Mesothelial cell of epicardium (in vitro differentiated cells): ENCODE results near the gene KCNJ6. TPM values are rescaled to one million over a fixed set of nuclear protein-coding genes. Genes with fewer than 3 reads are reported as not detected.

ENCODE experiments used
- DNase-seq, 2 experiments: peaks; one replicate each; pipeline ENCODE4 v3.0.0; 2021; ENCODE audit warnings: low spot score in 2 of 2; ENCODE audit not compliant: unreplicated experiment in 2 of 2
- H3K27ac Mint-ChIP-seq: 2 replicates; pipeline ENCODE4 v1.8.0; 2021; ENCODE audit warnings: mixed read lengths
- H3K27me3 Mint-ChIP-seq: 2 replicates; pipeline ENCODE4 v1.8.0; 2021; ENCODE audit warnings: low read depth, mixed read lengths
- H3K36me3 Mint-ChIP-seq: 2 replicates; pipeline ENCODE4 v1.8.0; 2021; ENCODE audit warnings: mixed read lengths
- H3K4me1 Mint-ChIP-seq: 2 replicates; pipeline ENCODE4 v1.8.0; 2021; ENCODE audit warnings: mixed read lengths
- H3K4me3 Mint-ChIP-seq: 2 replicates; pipeline ENCODE4 v1.8.0; 2021; ENCODE audit warnings: mild to moderate bottlenecking, moderate library complexity, mixed read lengths
- H3K9me3 Mint-ChIP-seq: 2 replicates; pipeline ENCODE4 v1.8.0; 2021; ENCODE audit warnings: mixed read lengths
- total RNA-seq: library from RNA; stranded (reverse); gene quantifications from 3 replicates; pipeline ENCODE4 v1.2.1, GENCODE V29; 2021
- TF ChIP-seq, protein P1 (sequence below): fragments of 200-600 bp; sonication (generic); IDR thresholded peaks from one replicate; pipeline ENCODE4 v1.5.0; 2021; ENCODE audit warnings: antibody characterized with exemption; ENCODE audit not compliant: unreplicated experiment

Gene KCNJ6
- total RNA-seq, 1 donor from 2014 or later: 0.02 TPM

DNA sequence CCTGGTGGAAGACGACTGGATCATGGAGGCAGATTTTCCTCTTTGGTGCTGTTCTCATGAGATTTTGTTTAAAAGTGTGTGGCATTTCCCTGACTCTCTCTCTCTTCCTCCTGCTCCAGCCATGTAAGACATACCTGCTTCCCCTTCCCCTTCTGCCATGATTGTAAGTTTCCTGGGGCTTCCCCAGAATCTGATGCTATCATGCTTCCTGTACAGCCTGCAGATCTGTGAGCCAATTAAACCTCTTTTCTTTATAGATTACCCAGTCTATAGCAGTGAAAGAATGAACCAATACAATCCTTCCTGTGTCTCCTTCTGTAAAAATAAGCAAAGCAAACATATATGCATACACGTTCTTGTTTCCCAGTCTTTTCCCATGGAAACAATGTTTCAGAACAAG is 276.5 kb downstream of the KCNJ6 start:
- Mint-ChIP-seq H3K27ac (no peak overlapping the region), H3K4me1 (peaks cover 5% of the 10 kb centered on the region)

DNA sequence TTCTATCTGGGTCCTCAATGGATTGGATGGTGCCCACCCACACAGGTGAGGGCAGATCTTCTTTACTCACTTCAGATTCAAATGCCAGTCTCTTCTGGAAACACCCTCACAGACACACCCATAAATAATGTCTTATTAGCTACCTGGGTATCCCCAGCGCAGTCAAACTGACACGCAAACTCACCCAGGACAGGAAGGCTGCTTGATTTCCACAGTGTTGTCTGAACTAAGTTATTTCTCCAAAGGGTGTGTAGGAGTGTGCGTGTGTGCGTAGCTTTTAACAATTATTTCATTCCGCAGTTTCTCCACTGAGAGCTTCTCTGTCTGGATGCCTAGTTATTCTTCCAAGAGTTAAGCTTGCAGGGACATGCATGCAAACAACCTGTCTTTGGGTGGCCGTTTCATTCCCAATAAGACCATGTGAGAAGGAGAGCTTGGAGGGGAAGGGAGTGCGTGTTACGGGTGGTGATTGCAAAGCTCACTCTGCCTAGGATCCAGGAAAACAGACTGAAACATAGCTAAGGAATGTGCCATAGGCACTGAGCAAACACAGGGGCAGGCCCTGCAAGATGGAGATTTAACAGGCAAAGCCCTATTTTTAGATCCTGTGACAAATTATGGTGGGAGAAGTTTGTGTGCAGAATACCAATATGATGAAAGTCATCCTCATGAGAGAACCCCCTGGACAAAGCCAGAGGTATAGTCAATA is 280.0 kb downstream of the KCNJ6 start:
- Mint-ChIP-seq H3K27ac (no peak overlapping the region), H3K4me1 (peaks cover 5% of the 10 kb centered on the region), H3K36me3 (no peaks in the 10 kb centered on the region), H3K27me3 (peaks cover 20% of the 10 kb centered on the region), H3K9me3 (peaks cover 13% of the 10 kb centered on the region), H3K4me3 (no peak overlapping the region)
- TF ChIP-seq, protein P1, sequence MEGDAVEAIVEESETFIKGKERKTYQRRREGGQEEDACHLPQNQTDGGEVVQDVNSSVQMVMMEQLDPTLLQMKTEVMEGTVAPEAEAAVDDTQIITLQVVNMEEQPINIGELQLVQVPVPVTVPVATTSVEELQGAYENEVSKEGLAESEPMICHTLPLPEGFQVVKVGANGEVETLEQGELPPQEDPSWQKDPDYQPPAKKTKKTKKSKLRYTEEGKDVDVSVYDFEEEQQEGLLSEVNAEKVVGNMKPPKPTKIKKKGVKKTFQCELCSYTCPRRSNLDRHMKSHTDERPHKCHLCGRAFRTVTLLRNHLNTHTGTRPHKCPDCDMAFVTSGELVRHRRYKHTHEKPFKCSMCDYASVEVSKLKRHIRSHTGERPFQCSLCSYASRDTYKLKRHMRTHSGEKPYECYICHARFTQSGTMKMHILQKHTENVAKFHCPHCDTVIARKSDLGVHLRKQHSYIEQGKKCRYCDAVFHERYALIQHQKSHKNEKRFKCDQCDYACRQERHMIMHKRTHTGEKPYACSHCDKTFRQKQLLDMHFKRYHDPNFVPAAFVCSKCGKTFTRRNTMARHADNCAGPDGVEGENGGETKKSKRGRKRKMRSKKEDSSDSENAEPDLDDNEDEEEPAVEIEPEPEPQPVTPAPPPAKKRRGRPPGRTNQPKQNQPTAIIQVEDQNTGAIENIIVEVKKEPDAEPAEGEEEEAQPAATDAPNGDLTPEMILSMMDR: no peak
- DNase-seq: no peak

More for the DNA sequence above, 276.5 kb downstream of the KCNJ6 start:
- Mint-ChIP-seq H3K27me3 (peaks cover 21% of the 10 kb centered on the region), H3K9me3 (peaks cover 5% of the 10 kb centered on the region), H3K36me3 (no peaks in the 10 kb centered on the region), H3K4me3 (no peak overlapping the region)
- DNase-seq: no peak
- TF ChIP-seq, protein P1: no peak

DNA sequence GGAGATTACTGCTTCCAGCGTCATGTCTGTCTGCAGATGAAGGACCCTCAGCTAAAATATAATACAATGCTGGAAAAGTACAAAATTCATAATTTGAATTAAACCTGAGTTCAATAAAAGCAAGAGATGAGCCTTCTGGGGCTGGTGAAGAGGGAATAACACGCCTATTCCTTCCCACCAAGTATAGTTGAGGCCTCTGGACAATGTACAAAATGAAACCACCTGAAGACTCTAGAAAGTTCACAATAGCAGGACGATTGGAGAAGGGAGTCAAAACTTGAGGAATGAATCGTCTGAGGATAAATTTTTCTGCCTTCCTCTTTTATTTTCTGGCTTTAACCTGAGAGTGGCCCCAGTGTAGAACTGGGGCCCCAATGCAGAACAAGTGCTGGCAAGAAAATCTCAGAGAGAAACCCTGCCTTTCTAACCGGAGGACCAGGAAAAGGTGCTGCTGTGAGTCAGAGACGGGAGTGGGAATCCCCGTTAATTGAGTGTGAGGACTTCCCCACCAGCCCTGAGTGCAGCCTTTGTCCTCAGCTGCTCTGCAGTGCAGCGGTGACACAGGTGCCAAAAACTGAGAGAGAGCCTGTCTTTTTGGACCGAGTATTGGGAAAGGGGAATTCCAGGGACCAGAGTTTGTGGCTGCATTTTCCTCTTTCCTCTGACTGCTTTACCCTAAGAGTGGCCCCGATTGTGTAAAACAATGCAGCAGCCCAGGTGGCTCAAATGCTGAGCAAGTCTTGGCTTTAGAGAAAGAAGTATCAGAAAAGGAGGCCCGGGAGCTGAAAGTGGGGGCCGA is 284.7 kb downstream of the KCNJ6 start:
- Mint-ChIP-seq H3K4me1 (peaks cover 4% of the 10 kb centered on the region), H3K27me3 (peaks cover 20% of the 10 kb centered on the region), H3K27ac (no peak overlapping the region), H3K4me3 (no peak overlapping the region), H3K9me3 (peaks cover 24% of the 10 kb centered on the region), H3K36me3 (peaks cover 4% of the 10 kb centered on the region)
- DNase-seq: no peak
- TF ChIP-seq, protein P1: no peak

DNA sequence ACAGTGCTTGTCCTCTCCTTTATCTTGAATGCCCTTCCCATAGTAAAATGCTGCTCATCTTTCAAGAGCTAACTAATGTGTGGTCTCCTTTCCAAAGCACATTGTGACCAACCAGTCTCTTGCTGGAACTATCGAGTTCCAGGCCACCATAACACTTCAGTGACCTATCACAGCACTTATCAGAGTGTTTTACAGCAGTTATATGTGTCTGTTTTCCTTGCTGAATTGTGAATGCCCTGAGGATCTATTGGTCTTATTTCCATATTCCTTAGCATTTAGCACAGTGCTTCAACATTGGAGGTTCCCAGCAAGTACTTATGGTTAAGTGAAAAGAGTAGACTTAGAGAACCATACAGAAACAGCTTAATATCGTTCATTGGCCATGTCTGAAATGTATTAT is 285.4 kb downstream of the KCNJ6 start:
- no peaks in the 10 kb centered on the region for H3K4me1 Mint-ChIP-seq
- no peak overlapping the region for H3K4me3 Mint-ChIP-seq
- peaks cover 24% of the 10 kb centered on the region for H3K9me3 Mint-ChIP-seq
- H3K36me3 Mint-ChIP-seq: peaks cover 4% of the 10 kb centered on the region
- DNase-seq: no peak
- TF ChIP-seq, protein P1: no peak
- no peak overlapping the region for H3K27ac Mint-ChIP-seq
- peaks cover 20% of the 10 kb centered on the region for H3K27me3 Mint-ChIP-seq

DNA sequence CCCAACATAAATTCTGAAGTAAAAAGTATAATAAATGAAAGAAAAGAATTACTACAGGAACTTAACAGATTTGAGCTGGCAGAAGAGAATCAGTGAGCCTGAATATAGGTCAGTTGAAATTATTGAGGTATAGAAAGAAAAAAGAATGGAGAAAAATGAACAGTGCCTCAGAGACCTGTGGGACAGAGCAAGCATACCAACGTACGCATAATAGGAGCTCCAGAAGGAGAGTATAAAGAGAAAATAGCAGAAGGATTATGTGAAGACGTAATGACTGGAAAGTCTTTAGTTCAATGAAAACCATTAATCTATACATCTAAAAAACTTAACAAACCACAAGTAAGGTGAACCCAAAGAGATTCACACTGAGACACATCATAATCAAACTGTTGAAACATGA is 287.9 kb downstream of the KCNJ6 start:
- Mint-ChIP-seq H3K4me3 (no peak overlapping the region), H3K27me3 (peaks cover 20% of the 10 kb centered on the region), H3K9me3 (peaks cover 16% of the 10 kb centered on the region), H3K4me1 (peaks cover 8% of the 10 kb centered on the region), H3K27ac (no peak overlapping the region), H3K36me3 (peaks cover 4% of the 10 kb centered on the region)
- TF ChIP-seq, protein P1: no peak
- no peak for DNase-seq
